Kidney tubule cell (primary cell): ENCODE results near the gene FCAMR.

Source experiments
- DNase-seq: peaks from one replicate; pipeline ENCODE4 v3.0.0-alpha.2; 2018; ENCODE audit warnings: low spot score

The FCAMR gene

GRCh38 chr1:206957639-206958038 is 12.6 kb downstream of the FCAMR start:
- no peak for DNase-seq

- DNase-seq = peak; percentile 44
These were observed 14.5 kb downstream of the FCAMR start for GRCh38 chr1:206955476-206956451.

GRCh38 chr1:206954459-206955342 is 15.6 kb downstream of the FCAMR start:
- peak; percentile 66 for DNase-seq

- DNase-seq = no peak
These were observed 16.6 kb downstream of the FCAMR start for GRCh38 chr1:206953626-206954025.

DNA sequence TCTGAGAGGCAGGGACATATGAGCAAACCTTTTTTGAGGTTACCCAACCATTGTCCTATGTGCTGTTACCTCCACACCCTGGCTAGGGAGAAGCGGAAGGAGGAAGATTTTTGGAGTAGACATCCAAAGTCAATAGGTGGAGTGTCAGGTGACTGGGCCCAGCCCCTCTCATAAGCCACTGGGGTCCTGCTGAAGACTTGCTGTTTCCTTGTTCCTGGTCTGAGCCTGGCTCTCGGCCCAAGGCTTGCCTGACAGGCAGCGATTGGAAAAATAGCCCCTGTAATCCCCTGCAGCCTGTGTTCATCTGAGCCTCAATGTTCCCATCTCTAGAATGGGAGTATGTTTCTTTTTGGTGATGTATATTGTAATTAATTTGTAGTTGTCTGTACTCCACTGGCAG is 17.1 kb downstream of the FCAMR start:
- peak; percentile 12 for DNase-seq

- DNase-seq = peak; percentile 94
These were observed 18.1 kb downstream of the FCAMR start for GRCh38 chr1:206952171-206952570.

DNA sequence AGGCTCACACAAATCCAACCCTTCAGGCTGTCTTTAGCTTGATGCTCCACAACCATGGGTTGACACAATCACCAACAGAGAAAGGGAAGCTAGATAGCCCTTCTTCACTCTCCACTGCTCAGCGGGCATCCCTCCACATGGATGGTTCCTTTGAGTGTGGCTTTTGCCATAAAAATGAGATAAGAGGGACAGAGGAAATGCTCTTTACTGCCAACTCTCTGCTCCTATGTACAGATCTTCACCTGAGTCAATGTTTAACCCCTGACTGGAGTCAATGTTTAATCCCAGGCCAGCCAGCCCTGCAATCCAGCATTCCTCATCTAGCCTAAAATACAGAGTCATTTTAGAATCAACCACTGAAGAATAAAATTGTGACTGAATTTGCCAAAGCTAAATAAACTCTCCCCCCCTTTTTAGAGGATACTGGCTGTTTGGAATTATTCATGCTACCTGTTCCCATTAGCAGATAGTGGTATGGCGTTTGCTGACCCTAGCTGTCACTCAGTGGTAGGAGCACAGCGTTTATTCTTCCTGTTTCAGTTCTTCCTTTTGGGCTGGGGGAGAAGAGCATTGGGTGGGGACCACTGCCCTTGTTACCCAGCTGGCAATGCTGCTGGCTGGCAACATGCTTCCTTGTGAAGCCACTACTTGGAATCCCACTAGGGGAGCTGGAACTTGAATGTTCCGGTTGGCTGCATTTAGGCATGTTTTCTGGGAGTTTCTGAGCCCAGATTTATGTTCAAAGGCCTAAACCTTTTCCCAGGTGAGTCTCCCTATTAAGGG is 18.8 kb downstream of the FCAMR start:
- peak; percentile 96 for DNase-seq

- DNase-seq = no peak
These were observed 20.6 kb downstream of the FCAMR start for GRCh38 chr1:206949641-206950040.

DNA sequence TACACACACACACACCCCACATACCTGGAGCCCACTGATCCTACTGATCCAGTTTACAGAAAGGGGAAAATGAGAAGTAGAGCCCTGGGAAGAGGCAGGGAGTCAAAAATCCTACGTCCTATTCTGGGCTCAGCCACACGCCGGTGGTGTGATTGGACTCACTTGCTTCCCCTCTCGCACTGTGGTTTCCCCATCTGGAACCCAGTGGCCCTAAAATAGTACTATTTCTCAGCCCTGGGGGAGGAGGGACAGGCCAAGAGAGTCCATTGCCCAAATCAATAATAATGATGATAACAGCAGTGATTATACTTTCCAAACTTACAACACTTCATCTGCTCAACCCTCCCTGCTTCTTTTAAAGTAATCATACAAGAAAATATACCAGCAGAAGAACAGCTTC is 21.1 kb downstream of the FCAMR start:
- no peak for DNase-seq

DNA sequence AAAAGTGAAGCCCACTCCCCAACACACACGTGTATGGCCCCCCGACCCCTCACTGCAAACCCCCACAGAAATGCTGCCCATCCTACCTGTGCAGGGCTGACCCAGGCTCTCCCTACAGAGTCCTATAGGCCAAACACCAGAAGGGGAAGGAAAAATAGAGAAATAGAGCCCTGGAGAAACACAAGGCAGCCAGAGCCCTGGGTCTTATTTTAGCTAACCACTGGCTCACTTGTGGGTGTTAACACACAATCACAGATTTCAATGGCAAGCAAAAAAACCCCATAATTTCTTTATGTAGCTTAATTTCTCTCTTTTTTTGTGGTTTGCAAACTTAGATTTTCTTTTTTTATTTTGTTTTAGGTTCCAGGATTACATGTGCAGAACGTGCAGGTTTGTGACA is 23.0 kb downstream of the FCAMR start:
- no peak for DNase-seq

GRCh38 chr1:206946261-206946660 is 24.0 kb downstream of the FCAMR start, which contains the start of gene PIGR:
Gene PIGR (minus strand): TSS chr1:206946466. CDS start chr1:206940531, 5,935 bp downstream.
- DNase-seq = peak; percentile 12

- DNase-seq = no peak
These were observed 24.5 kb downstream of the FCAMR start for GRCh38 chr1:206945779-206946178.

DNA sequence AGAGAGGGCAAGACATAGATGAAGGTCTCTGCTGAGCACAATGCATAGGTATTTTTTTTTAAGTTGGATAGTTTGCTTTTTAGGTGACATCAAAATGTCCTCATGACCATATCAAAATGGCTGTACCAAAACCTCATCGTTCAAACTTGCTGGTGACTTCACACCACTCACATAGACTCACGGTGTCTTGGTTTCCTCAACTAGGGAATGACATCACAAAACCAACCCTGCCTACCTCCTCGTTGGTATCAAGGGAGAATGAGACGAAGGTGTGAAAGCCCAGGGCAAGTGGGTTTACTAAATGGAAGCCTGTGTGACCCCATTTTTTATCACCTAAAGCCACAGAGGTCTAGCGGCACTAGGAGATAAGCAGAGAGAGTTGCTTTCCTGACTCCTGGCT is 25.6 kb downstream of the FCAMR start:
- no peak for DNase-seq

DNA sequence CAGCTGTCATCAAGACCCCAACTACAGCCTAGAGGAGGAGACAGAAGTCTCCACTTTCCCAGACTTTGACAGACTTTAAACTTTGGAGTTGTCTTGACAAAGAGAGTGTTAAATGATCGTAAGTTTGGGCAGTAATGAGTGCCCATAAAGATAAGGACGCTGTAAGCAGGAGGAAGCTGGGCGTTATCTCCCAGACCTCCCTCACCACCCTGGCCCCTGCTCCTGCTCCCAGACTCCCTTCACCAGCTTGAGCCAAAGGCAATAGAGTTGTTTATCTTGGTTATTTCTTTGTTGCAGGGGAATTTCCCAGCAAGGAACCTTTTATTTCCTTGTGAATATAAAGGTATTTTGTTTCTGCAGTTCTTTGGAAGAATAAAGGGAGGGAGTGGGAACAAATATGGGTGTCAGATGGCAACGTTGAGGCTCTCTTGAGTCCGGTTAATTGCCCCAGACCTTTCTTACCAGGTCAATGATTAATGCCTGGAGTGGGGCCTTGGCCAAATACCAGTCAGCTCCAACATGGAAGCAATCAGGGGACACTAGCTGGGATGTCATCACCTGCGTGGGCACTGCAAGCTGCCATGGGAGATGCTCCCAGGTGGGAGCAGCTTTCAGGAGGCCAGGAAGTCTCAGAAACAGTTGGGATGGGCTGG is 28.4 kb downstream of the FCAMR start:
- peak; percentile 52 for DNase-seq

- DNase-seq = no peak
These were observed 29.7 kb downstream of the FCAMR start for GRCh38 chr1:206940588-206940936.

- DNase-seq = no peak
These were observed 30.2 kb downstream of the FCAMR start for GRCh38 chr1:206939841-206940587.

DNA sequence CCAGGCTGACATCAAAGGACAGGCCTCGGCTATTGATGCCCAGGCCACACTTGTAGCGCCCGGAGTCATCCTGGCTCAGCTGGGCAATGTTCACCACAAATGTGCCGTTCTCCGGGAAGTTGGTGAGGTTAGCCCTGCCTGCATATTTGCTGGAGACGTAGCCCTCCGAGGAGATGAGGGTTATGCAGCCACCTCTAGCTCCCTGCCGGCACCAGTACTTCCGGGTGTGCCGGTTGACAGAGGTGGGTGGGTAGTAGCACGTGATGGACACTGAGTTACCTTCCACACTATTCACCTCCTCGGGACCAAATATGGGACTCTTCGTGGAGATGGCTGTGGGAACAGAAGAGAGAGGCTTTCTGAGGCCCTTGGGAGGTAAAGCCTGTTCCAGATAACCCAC is 31.1 kb downstream of the FCAMR start:
- DNase-seq = no peak

- no peak for DNase-seq
These were observed 32.8 kb downstream of the FCAMR start for GRCh38 chr1:206937425-206937824.

DNA sequence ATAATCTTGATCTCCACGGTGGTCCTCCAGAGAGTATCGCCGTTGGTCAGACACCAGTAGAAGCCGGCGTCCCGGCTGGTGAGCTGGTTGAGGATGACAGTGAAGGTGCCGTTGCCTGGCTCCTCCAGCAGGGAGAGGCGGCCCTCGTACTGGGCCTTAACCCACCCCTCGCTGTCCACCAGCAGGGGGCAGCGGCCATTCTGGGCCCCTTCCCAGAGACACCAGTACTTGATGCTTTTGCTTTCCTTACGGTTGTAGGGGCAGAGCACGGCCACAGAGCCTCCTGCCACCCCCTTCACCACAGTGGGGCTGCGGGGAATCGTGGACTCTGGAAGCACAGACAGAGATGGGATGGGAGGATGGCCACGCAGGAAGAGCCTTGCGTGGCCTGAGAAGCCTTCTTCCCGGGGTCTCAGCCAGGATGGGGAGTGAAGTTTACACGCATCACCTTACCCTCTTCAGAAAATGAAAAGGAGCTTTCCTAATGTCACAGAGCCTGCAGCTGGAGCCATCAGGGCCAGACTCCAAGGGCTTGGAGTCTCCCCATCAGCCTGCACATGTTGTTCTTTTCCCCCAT is 34.7 kb downstream of the FCAMR start:
- DNase-seq = peak; percentile 54

- DNase-seq = no peak
These were observed 36.8 kb downstream of the FCAMR start for GRCh38 chr1:206933333-206933945.
